Measurements from ENCODE around the gene CUZD1. TPM values are rescaled to one million over a fixed set of nuclear protein-coding genes. Genes with fewer than 3 reads are reported as not detected.

CUZD1 gene, protein sequence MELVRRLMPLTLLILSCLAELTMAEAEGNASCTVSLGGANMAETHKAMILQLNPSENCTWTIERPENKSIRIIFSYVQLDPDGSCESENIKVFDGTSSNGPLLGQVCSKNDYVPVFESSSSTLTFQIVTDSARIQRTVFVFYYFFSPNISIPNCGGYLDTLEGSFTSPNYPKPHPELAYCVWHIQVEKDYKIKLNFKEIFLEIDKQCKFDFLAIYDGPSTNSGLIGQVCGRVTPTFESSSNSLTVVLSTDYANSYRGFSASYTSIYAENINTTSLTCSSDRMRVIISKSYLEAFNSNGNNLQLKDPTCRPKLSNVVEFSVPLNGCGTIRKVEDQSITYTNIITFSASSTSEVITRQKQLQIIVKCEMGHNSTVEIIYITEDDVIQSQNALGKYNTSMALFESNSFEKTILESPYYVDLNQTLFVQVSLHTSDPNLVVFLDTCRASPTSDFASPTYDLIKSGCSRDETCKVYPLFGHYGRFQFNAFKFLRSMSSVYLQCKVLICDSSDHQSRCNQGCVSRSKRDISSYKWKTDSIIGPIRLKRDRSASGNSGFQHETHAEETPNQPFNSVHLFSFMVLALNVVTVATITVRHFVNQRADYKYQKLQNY
- total RNA-seq (ENCODE audit: unreplicated experiment), result 2.4 TPM
- long read RNA-seq, result 0 reads

DNA sequence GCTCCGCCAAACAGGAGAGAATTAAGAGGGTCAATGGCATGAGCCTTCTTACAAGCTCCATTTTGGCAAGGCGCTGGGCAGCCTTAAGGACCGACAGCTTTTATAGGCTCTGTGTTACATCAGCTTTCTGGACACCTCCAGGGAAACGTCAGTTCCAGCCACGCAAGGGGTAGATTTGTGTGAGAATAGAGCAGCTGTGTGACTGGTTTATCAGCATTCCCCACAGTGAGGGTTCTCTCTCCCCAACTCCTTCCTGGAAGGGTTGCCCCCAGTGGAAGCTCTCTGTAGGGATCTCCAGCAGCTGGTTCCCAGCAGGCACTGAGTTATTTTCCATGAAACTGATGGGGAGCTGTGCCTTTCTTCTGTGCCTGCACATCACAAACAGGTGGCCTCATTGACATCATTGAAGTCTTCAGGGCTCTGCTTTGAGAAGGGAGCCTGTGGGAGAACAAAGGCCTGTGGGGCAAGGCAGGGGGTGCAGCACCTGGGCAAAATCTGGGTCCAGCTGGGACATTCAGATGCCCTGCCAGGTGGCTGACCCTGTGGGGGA is at the start of gene CUZD1:
CUZD1 (minus strand) TSS at position 75 of the 550 bp plus-strand sequence; CDS start at position 61, 14 bp downstream.
- Mint-ChIP-seq H3K4me3 (ENCODE audit: unreplicated experiment) (no peak within 1 kb of the TSS), H3K27ac (ENCODE audit: unreplicated experiment) (no peak within 1 kb of the TSS), H3K36me3 (ENCODE audit: unreplicated experiment) (peaks cover 9% of the 10 kb centered on the region), H3K27me3 (ENCODE audit: unreplicated experiment) (peaks cover 1% of the 10 kb centered on the region), H3K4me1 (ENCODE audit: low read depth, unreplicated experiment) (peaks cover 6% of the 10 kb centered on the region), H3K9me3 (ENCODE audit: unreplicated experiment) (peaks cover 6% of the 10 kb centered on the region)
- TF ChIP-seq, protein P1, sequence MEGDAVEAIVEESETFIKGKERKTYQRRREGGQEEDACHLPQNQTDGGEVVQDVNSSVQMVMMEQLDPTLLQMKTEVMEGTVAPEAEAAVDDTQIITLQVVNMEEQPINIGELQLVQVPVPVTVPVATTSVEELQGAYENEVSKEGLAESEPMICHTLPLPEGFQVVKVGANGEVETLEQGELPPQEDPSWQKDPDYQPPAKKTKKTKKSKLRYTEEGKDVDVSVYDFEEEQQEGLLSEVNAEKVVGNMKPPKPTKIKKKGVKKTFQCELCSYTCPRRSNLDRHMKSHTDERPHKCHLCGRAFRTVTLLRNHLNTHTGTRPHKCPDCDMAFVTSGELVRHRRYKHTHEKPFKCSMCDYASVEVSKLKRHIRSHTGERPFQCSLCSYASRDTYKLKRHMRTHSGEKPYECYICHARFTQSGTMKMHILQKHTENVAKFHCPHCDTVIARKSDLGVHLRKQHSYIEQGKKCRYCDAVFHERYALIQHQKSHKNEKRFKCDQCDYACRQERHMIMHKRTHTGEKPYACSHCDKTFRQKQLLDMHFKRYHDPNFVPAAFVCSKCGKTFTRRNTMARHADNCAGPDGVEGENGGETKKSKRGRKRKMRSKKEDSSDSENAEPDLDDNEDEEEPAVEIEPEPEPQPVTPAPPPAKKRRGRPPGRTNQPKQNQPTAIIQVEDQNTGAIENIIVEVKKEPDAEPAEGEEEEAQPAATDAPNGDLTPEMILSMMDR (IDR thresholded peaks at IDR 0.05; ENCODE audit: partially characterized antibody, unreplicated experiment), result no peak
- DNase-seq, result no peak

DNA sequence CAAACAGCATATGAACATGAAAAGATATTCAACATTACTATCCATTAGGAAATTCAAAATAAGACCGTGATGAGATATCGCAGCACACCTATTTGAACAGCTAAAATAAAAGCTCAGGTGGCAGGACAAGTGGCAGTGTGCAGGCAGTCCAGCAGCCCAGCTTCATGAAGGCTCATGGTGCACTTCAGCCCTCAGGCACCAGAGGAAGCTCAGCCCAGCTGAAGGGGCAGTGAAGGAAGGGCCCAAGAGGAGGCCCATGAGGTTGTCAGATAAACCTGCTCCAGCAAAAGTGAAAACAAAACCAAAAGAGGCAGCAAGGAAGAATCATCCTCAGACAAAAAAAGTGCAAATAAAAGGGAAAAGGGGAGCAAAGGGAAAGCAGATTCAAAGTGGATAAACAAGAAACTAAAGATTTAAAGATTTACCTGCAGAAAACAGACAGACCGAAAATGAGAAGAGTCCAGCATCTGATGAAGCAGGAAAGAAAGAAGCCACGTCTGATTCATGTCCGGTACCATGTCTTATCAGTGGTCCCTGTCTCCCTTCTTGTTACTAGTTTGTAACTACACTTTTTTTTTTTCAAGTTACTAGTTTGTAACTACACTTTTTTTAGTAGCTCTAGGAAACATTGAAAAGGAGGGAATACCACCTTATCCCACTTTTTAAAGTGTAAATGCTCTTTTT is 48.7 kb upstream of the CUZD1 start:
- DNase-seq, result no peak
- no peak overlapping the region for H3K27ac Mint-ChIP-seq (ENCODE audit: unreplicated experiment)
- H3K27me3 Mint-ChIP-seq (ENCODE audit: unreplicated experiment), result no peaks in the 10 kb centered on the region
- no peaks in the 10 kb centered on the region for H3K9me3 Mint-ChIP-seq (ENCODE audit: unreplicated experiment)
- H3K36me3 Mint-ChIP-seq (ENCODE audit: unreplicated experiment), result no peaks in the 10 kb centered on the region
- no peaks in the 10 kb centered on the region for H3K4me1 Mint-ChIP-seq (ENCODE audit: low read depth, unreplicated experiment)
- H3K4me3 Mint-ChIP-seq (ENCODE audit: unreplicated experiment), result no peak overlapping the region
- TF ChIP-seq, protein P1 (IDR thresholded peaks at IDR 0.05; ENCODE audit: partially characterized antibody, unreplicated experiment), result no peak

DNA sequence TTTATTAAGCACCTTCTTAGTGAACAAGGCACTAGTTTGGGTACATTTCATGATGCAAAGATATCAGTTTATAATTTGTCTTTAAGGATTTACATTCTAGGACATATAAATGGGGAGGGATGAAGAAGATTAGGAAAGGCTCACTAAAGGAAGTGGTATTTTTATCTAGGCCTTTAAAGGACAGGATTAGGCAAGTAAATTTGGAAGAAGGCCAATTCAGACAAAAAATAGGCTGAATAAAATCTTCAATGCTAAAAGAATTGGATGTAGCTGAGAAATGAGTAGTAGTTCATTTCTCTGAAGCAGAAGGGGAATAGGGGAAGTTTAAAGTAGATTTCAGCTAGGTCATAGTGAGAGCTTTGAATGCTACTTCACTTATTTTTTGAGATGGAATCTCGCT is 38.5 kb upstream of the CUZD1 start:
- H3K4me1 Mint-ChIP-seq (ENCODE audit: low read depth, unreplicated experiment), result no peaks in the 10 kb centered on the region
- H3K9me3 Mint-ChIP-seq (ENCODE audit: unreplicated experiment), result peaks cover 4% of the 10 kb centered on the region
- TF ChIP-seq, protein P1 (IDR thresholded peaks at IDR 0.05; ENCODE audit: partially characterized antibody, unreplicated experiment), result no peak
- H3K27me3 Mint-ChIP-seq (ENCODE audit: unreplicated experiment), result peaks cover 4% of the 10 kb centered on the region
- no peak overlapping the region for H3K4me3 Mint-ChIP-seq (ENCODE audit: unreplicated experiment)
- no peak overlapping the region for H3K27ac Mint-ChIP-seq (ENCODE audit: unreplicated experiment)
- H3K36me3 Mint-ChIP-seq (ENCODE audit: unreplicated experiment), result no peaks in the 10 kb centered on the region
- DNase-seq, result no peak

DNA sequence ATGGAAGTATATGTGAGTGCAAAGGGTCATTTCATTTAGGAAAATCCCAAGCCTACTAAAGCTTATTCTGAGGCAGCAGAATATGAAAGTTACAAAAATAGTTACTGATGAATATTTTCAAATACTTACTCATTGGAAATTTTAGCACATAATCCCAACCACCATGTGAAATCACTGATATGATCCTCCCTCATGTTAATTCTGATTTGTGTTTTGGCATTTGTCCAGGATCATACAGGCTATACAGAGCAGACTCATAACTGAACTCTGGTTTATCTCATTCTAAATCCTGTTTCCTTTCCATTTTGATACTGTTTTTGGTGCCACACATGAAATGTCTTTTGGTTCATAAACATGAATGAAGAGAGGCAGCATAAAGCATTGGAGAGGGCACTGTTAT is 37.1 kb upstream of the CUZD1 start:
- H3K4me3 Mint-ChIP-seq (ENCODE audit: unreplicated experiment), result no peak overlapping the region
- peaks cover 10% of the 10 kb centered on the region for H3K4me1 Mint-ChIP-seq (ENCODE audit: low read depth, unreplicated experiment)
- no peak overlapping the region for H3K27ac Mint-ChIP-seq (ENCODE audit: unreplicated experiment)
- H3K9me3 Mint-ChIP-seq (ENCODE audit: unreplicated experiment), result peaks cover 8% of the 10 kb centered on the region
- TF ChIP-seq, protein P1 (IDR thresholded peaks at IDR 0.05; ENCODE audit: partially characterized antibody, unreplicated experiment), result no peak
- no peaks in the 10 kb centered on the region for H3K36me3 Mint-ChIP-seq (ENCODE audit: unreplicated experiment)
- no peak for DNase-seq
- peaks cover 6% of the 10 kb centered on the region for H3K27me3 Mint-ChIP-seq (ENCODE audit: unreplicated experiment)
